NOMO-1 (cell line): ENCODE data around the gene BBOF1.

ENCODE experiments used
- DNase-seq, 2 experiments: peaks; one replicate each; lab custom pipeline; 2025; ENCODE audit not compliant: unreplicated experiment in 2 of 2; lab: John Stamatoyannopoulos, UW

The BBOF1 gene

DNA sequence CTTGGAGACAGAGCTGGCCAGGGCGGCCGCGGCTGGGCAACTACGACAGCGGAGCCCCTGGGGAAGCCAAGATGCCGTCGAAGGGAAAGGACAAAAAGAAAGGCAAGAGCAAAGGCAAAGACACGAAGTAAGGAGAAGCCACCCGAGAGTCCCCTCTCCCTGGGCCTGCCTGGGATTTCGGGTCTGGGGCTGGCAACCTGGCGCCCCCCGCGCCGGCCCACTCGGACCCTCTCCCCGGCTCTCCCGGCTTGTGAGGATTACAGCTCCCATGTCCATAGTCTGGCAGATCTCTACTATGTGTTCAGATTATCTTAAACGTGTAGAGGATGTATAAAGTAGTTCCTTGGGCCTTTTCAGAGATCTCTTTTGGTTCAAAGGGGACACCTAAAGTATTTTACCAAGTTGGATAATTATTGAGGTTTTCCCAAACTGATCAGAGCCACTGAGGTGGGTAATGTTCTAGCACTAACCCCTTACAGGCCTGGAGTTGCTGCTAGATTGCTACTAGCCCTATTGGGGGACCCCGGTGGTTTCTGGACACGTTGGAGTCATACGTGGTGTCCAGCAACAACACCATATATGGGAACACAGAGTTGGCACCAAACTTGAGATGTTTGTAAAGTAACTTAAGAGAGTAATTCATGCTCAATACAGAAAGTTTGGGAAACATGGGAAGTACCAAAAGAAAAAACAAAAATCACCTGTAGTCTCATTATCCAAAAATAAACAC is 424 bp downstream of the BBOF1 start:
- DNase-seq = no peak

DNA sequence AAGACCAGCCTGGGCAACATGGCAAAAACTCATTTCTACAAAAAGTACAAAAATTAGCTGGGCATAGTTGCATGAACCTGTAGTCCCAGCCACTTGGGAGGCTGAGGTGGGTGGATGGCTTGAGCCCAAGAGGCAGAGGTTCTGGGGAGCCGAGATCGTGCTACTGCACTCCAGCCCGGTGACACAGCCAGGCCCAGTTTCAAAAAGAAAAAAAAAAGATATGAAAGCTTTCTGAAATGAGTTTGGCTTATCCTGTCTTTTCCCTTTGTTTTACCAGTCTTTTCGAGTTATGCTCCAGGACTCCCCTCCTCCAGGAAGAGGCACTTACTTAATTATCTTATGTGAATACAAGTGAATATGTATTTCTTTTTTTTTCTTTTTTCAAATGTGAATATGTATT is 3.2 kb downstream of the BBOF1 start:
- no peak for DNase-seq

DNA sequence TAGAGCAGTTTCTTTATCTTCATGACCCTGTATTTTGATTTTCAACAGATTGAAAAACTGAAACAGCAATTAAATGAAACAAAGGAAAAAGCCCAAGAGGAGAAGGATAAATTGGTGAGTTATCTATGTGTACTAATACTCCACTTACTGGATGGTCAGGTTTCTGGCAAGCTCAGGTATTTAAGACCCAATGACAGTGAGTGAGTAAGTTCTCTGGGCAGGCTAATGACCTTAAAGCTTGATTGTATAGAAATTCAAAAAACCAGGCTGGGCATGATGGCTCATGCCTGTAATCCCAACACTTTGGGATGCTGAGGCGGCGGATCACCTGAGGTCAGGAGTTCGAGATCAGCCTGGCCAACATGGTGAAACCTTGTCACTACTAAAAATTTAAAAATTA is 10.0 kb downstream of the BBOF1 start:
- no peak for DNase-seq

DNA sequence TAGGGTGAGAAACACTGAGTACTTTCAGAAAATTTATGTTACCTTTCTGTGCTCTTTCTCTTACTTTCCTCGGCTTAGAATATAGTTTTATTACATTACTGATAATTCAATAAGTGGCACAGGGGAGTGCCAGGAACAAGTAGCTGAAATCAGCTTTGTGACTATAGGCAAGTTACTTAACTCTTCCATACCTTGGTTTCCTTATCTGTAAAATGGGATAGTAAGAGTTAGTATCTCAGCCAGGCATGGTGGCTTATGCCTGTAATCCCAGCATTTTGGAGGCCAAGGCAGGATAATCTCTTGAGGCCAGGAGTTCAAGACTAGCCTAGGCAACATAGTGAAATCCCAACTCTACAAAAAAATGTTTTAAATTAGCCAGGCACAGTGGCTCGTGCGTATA is 15.4 kb downstream of the BBOF1 start:
- no peak for DNase-seq

DNA sequence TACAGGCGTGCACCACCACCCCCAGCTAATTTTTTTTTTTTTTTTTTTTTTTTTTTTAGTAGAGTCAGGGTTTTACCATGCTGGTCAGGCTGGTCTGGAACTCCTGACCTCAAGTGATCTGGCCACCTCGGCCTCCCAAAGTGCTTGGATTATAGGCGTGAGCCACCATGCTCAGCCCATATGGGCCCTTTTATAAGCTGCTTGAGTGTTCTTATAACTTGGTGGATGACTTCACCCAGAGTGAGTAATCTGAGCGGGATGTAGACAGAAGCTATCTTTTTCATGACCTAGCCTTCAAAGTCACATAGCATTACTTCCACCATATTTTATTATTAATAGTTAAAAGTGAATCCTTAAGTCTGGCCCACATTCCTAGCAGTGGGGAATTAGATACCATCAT is 16.4 kb downstream of the BBOF1 start:
- DNase-seq = no peak

DNA sequence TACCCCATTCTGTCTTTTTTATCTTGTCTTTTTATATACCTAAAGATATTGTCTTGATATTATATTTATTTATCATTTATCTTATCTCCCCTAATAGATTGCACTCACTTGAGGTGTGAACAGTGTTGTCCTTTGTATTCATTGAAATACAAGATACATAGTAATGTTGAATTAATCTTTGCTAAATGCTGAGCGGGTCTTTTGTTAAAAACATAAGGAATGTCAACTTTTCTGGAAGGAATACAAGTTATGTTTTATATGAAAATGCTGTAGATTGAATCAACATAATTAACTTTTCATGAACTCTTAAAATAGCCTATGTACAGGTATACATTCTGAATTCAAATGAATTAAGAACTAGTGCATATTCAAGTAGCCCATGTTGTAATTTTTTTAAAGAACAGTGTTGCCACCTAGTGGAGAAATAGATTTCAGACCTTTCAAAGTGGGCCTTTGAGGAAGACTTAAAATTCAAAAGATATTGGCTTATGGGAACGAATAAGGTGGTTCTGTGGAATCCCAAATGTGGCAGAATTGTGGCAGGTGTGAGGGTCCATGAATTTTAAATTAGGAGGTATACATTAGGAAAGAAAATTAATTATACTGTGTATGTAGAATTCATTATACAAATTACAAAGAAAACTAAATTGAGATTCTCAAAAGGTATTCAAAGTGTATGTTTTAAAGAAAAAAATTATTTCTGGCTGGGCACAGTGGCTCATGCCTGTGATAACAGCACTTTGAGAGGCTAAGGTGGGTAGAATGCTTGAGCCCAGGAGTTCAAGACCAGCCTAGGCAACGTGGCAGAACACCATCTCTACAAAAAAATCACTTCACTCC is 19.1 kb downstream of the BBOF1 start:
- peak; percentile 33 to 65 for DNase-seq

DNA sequence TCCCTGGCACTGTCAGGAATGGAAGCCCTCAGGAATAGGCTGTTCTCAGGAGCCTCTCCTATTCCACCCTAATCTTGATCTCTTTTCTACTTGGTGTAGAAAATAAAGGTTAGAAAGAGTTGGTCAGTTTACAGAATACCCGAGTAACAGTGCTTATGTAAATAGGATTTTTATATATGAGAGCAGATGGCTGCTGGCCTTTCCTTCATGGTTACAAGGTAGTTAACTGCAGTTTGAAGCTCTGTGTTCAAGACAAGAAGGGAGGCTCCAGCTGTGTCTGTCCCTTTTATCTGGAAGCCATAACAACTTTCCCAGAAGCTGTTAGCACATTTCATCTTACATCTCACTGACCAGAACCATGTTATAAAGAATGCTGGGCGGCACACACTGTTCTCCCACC is 23.1 kb downstream of the BBOF1 start:
- no peak for DNase-seq

DNA sequence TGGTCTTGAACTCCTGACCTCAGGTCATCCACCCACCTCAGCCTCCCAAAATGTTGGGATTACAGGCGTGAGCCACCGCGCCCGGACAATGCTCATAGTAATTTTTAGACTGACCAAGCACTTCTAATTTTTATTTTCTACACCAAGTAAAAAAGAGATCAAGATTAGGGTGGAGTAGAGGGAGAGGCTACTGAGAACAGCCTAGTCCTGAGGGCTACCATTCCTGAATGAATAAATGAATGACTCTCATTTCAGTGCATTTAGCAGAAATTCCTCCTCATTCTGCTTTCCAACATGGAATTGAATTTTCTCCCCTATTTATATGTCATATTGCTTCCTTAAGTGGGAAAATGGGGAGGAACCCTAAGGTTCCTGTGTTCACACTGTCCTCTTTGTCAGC is 26.4 kb downstream of the BBOF1 start:
- DNase-seq = no peak

DNA sequence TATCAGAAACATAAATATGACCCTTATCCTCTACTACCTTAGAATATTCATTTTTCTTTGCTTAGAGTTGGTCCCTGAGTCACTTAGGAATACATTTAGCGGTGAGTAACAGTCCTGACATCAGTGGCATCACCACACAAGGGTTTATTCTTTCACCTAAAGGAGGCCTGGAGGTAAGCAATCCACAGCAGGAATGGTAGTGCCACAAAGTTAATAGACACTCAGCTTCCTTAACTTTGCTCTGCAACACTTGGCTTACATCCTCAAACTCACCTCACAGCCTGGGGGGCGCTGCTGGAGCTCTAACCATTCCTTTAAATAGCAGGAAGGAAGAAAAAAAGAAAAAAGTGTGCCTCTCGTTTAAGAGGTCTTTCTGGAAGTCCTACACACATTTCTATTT is 29.1 kb downstream of the BBOF1 start:
- DNase-seq = no peak

DNA sequence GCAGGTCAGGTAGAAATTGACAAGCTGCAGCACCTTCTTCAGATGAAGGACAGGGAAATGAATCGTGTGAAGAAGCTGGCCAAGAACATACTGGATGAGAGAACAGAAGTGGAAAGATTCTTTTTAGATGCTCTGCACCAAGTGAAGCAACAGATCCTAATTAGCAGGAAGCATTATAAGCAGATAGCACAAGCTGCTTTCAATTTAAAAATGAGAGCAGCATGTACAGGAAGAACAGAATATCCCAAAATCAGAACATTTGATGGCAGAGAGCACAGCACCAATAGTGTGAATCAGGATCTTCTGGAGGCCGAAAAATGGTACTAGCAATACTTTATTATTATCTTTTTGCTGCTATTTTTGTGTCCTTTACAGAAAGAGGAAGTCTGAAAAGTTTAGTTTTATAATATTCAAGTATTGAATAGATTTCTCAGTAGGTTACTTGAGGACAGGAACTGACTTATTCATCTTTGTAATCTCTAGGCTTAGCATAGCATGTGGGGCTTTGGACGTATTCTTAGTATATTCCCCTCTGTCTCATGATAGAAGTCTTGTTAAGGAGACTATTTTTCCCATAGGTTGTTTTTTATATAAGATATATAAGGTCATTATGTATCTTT is 30.8 kb downstream of the BBOF1 start:
- DNase-seq = peak; percentile 14 to 58

DNA sequence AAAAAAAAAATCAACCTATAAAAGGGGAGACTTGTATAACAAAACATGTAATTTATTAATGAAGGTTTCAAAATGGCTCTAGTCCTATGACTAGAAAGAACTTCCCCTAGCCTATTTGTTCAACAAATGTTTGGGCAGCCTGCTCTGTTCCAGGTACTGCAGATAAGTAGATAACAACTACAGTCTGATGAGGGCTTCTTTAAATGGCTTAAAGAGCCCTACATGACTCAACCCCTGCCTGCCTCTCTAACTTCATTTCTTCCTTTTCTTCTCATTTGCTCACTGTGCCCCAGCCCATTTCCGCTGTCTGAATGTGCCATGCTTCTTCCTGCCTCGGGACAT is 43.6 kb downstream of the BBOF1 start:
- no peak for DNase-seq

DNA sequence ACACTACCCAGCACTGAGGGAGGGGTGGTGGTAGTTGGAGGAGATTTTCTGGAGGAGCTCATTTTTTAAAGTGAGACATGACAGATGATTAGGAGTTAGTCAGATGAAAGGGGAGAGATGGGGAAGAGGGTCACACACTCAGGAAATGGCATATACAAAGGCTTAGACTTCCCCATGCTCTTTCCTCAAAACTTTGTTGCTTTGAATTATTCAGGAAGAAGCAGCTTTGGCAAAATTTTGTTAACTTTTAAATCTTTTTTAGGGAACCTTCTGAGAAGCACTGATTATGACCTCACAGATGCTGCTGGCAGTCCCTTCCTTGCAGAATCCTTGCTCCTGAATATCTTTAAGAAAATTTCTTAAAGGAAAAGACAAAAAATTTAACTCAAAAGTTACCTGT is 45.3 kb downstream of the BBOF1 start:
- DNase-seq = no peak

DNA sequence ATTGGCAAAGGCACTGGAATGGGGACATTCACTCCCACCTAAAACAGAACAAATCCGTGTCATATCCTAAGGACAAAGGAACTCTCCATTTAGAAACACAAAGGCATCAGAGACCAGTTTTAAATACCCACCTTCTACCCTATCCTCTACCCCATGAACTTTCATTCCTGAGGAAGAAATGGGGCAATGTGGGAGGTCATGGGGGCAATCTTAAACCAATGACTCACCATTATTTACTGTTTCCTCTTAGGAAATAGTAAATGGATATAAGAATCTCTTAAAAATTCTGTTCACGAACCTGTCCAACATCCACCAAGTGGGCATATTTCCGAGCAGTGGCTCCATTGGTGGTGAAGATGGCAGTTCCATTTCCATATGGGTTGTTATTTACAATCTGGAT is 45.7 kb downstream of the BBOF1 start:
- DNase-seq = no peak

DNA sequence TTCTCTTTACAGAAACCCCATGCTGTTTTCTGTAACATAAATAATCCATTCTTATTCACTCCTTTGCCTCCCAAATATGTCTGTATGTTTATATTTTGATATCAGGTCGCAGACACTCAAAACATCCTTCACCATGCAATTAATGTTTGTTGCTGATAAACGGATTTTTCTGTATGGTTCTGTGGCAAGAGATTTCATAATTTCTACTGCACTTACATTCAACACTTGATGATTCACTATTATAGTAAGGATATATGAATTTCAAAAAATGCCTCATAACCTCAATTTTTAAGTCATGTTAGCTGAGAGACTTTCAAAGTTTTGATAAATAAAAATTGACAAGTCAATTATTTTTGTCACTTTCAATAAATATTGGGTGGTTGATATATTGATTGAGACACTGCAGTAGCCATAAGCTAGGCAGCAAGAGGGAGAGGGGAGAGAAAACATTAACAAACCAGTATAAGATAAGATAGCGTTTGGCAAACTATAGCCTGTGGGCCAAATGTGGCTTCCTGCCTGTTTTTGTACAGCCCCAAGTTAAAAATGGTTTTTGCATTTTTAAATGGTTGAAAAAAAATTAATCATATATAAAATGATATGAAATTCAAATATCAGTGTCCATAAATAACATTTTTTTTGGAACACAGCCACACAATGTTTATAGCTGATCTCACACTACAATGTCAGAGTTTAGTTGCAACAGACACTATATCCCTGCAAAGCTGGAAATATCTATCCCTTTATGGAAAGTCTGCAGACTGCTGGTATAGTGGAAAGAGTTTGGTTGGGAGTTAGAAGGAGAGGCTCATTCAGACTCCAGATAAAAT is 46.8 kb downstream of the BBOF1 start:
- no peak for DNase-seq

DNA sequence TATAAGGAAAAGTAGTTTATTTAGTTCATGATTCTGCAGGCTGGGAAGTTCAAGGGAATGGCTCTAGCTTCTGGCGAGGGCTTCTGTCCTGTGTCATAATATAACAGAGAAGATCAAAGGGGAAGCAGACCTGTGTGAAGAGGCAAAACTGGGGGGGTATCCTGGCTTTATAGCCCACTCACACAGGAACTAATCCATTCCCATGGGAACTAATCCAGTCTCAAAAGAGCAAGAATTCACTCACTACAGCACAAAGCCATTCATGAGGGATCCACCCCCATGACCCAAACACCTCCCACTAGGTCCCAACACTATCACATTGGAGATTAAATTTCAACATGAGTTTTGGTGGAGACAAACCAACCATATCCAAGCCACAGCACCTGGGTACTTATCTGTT is 58.3 kb downstream of the BBOF1 start:
- DNase-seq = no peak

DNA sequence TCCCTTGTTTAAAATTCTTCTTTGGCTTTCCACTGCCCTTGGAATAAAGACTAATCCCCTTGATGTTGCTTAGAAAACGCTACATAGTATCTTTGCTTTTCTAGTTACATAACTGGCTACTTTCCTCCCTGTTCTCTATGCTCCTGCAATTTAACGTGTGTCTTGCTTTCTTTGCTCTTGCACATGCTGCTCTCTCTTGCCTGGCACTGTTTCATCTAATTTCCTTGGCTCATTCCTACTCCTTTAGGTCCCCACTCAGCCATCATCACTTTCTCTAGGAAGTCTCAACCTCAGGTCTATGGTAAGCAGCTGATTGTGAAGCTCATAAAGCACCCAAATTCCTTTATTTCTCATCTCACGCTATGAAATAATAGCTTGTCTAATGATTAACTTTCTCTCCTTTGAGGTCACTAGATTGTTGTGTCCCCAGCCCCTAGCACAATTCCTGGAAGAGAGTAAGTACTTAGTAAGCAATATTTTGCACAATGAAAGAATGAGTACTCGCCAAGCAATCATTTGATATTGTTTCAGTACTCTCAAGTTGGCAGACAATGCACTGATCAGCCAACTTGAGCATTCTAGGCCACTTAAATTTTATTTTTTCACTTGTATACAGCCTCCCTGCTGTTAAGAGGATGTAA is 61.8 kb downstream of the BBOF1 start:
- DNase-seq = no peak

DNA sequence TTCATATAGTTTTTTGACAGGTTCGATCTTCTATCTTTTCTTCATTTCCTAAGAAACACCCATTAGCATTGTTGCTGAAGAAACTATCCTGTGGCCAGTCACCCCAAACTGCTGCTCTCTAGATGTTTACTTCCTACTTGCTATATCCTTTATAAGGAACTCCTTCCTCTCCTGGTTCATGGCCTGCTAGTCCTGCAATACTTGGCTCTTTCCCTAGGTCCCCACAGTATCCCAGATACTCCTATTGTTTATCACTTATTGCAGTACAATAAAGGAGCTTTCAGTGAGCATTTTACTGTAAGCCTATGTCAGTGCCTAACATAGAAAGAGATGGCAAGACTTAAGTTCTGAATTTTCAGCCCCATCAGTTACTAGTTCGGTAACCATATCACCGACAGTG is 62.3 kb downstream of the BBOF1 start:
- no peak for DNase-seq

DNA sequence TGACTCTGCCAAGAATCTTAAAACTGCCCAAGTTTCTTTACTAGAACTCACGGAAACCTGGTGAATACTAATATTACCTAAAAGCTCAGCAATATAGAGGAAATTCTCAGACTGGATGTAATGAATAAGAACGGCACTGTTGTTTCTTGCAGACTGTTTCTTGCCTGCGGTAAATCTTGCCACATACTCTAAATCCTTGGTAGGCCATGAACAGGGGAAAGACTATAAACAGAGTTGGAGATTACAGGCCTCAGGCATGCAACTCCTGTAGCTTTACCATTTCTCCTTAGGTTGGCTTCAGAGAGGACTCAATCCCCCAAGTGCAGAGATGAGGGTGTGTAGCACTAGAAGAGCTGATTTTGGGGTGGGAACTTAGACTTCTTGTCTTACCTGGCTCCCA is 64.0 kb downstream of the BBOF1 start:
- no peak for DNase-seq

DNA sequence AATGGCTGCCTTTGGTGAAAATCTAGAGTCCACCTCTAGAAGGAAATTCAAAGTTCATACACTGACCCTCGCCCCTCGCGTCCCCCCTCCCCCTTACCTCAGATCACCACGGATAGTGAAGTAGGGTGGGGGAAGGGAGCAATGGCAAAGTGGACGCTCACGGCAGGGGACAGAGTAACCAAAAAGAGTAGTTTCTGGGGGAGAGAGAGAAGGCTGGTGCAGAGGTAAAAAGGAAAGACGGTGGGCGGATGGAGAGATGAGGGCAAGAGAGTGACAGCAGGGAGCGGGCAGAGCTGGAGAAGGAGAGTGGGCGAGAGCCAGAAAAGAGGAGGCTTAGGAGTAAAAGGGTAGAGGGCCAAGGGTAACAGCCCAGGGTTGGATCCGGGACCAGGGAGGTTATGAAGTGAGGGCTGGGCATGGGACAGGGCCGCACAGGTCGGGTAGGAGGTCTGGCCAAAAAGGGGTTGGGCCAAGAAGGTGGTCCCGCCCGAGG is 64.7 kb downstream of the BBOF1 start:
- DNase-seq = no peak

DNA sequence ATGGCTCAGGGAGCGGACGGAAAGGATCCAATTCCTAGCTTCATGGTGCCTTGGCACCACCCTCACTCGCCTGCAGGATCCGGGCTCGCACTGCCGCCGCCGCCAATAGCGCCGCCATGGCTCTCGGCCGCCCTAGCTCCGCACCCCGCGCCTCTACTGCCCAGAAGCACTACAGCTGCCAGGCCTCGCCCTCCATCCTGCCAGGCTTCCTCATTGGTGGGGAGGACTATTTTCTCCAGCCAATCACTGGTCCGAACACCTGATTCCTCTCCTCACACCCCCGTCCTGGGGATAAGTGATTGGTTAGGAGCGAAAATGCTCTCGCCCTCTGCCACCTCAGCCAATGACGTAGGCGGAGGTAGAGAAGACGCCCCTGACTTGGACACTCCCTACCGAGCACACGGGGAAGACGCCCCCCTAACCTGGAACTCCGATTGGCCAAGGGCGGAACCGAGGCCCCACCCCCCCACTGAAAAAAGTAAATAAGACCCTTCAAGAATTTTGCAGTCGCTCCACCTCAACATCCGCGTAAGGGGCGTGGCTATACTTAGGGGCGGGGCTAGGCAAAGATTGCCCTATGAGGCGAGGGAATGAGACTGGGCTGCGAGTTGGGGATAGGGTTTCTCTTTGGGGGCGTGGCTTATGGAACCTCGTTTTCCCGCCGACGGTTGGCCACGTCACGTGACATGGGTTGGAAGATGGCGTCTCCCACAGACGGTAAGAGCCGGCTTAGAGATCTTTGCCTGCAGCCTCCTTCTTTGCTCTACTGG is 65.3 kb downstream of the BBOF1 start, which contains the start of the genes ALDH6A1 and LIN52:
ALDH6A1 (minus strand) TSS at position 177 of the 770 bp plus-strand sequence; CDS start at position 118, 59 bp downstream.
LIN52 (plus strand) TSS at position 680 of the 770 bp plus-strand sequence; CDS start at position 699, 19 bp downstream.
- DNase-seq = peak; percentile 99 to 100
